DND-41 (cell line): ENCODE data around the gene PPP1R12A.

Experiments used
- ATAC-seq: fragments of 200-7000 bp; cut with Tn5 transposase; 3 replicates; pipeline ENCODE4 v1.9.1; 2021; ENCODE audit warnings: low read depth; ENCODE audit not compliant: insufficient read depth
- DNase-seq: peaks from one replicate; pipeline ENCODE4 v3.0.0-alpha.2; 2020
- H2AFZ ChIP-seq: 2 replicates; pipeline ENCODE4 v1.6.0; 2012; ENCODE audit warnings: low read depth, low read length
- H3K27ac ChIP-seq: 2 replicates; pipeline ENCODE4 v1.5.1; 2012; ENCODE audit warnings: low read length, inconsistent platforms
- H3K27me3 ChIP-seq: fragments of 200-600 bp; sonication (generic); 2 replicates; pipeline ENCODE4 v1.6.0; 2012; ENCODE audit warnings: low read length, mild to moderate bottlenecking, inconsistent platforms; ENCODE audit not compliant: insufficient read depth, poor library complexity
- H3K36me3 ChIP-seq: 2 replicates; pipeline ENCODE4 v1.5.1; 2012; ENCODE audit warnings: low read length, inconsistent platforms; ENCODE audit not compliant: insufficient read depth
- H3K4me1 ChIP-seq: 2 replicates; pipeline ENCODE4 v1.5.1; 2012; ENCODE audit warnings: mild to moderate bottlenecking, low read length; ENCODE audit not compliant: insufficient read depth
- H3K4me2 ChIP-seq: 2 replicates; pipeline ENCODE4 v1.6.0; 2012; ENCODE audit warnings: mild to moderate bottlenecking, moderate library complexity, low read length, inconsistent platforms; ENCODE audit not compliant: insufficient read depth
- H3K4me3 ChIP-seq, 2 experiments: fragments of 200-600 bp in 1 of 2; shearing (Covaris generic) in 1 of 2; 2 replicates each; pipeline ENCODE4 v1.5.1; 2012 to 2016; ENCODE audit warnings: inconsistent platforms in 2 of 2, low read length in 2 of 2, mild to moderate bottlenecking in 2 of 2, low read depth in 1 of 2, moderate library complexity in 1 of 2
- H3K79me2 ChIP-seq: 2 replicates; pipeline ENCODE4 v1.6.0; 2012; ENCODE audit warnings: low read length, inconsistent platforms; ENCODE audit not compliant: insufficient read depth
- H3K9ac ChIP-seq: 2 replicates; pipeline ENCODE4 v1.6.0; 2012; ENCODE audit warnings: low read depth, mild to moderate bottlenecking, inconsistent platforms, low read length, moderate library complexity
- H3K9me3 ChIP-seq: 2 replicates; pipeline ENCODE4 v1.5.1; 2012; ENCODE audit warnings: low read length, moderate library complexity, mild to moderate bottlenecking, inconsistent platforms; ENCODE audit not compliant: insufficient read depth, severe bottlenecking
- H4K20me1 ChIP-seq: 2 replicates; pipeline ENCODE4 v1.6.0; 2012; ENCODE audit warnings: low read length; ENCODE audit not compliant: insufficient read depth
- EZH2 ChIP-seq: IDR thresholded peaks from 3 replicates; pipeline ENCODE4 v1.6.1; 2012; ENCODE audit warnings: borderline replicate concordance, low read depth, mild to moderate bottlenecking, moderate library complexity, low read length, inconsistent platforms; ENCODE audit not compliant: severe bottlenecking
- TF ChIP-seq, protein P1 (sequence below): IDR thresholded peaks from 2 replicates; pipeline ENCODE4 v1.5.1; 2012; ENCODE audit warnings: borderline replicate concordance, low read length, moderate library complexity, mild to moderate bottlenecking; ENCODE audit not compliant: poor library complexity, severe bottlenecking; ENCODE audit errors: extremely low read depth

PPP1R12A gene

GRCh38 chr12:79916826-79917225, 18.1 kb downstream of the PPP1R12A start:
- no peaks in the 10 kb centered on the region for H3K36me3 ChIP-seq
- peaks cover 70% of the 10 kb centered on the region for H4K20me1 ChIP-seq
- no peak overlapping the region for H3K9ac ChIP-seq

GRCh38 chr12:79911889-79912656, 22.8 kb downstream of the PPP1R12A start:
- no peak overlapping the region for H3K4me2 ChIP-seq
- peaks cover 70% of the 10 kb centered on the region; the same call in 1 of the 2 replicates for H4K20me1 ChIP-seq
- no peaks in the 10 kb centered on the region for H3K27me3 ChIP-seq

More at GRCh38 chr12:79916826-79917225, 18.1 kb downstream of the PPP1R12A start:
- TF ChIP-seq, protein P1, sequence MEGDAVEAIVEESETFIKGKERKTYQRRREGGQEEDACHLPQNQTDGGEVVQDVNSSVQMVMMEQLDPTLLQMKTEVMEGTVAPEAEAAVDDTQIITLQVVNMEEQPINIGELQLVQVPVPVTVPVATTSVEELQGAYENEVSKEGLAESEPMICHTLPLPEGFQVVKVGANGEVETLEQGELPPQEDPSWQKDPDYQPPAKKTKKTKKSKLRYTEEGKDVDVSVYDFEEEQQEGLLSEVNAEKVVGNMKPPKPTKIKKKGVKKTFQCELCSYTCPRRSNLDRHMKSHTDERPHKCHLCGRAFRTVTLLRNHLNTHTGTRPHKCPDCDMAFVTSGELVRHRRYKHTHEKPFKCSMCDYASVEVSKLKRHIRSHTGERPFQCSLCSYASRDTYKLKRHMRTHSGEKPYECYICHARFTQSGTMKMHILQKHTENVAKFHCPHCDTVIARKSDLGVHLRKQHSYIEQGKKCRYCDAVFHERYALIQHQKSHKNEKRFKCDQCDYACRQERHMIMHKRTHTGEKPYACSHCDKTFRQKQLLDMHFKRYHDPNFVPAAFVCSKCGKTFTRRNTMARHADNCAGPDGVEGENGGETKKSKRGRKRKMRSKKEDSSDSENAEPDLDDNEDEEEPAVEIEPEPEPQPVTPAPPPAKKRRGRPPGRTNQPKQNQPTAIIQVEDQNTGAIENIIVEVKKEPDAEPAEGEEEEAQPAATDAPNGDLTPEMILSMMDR = no peak
- TF ChIP-seq EZH2 = no peak
- DNase-seq (no peak), ATAC-seq (no peak)
- no peak overlapping the region for H3K4me2 ChIP-seq
- no peak overlapping the region for H3K4me3 ChIP-seq
- H2AFZ ChIP-seq = no peak overlapping the region
- H3K27me3 ChIP-seq = no peaks in the 10 kb centered on the region
- peaks cover 98% of the 10 kb centered on the region for H3K79me2 ChIP-seq
- H3K27ac ChIP-seq = no peak overlapping the region
- no peaks in the 10 kb centered on the region for H3K9me3 ChIP-seq
- H3K4me1 ChIP-seq = no peaks in the 10 kb centered on the region

DNA sequence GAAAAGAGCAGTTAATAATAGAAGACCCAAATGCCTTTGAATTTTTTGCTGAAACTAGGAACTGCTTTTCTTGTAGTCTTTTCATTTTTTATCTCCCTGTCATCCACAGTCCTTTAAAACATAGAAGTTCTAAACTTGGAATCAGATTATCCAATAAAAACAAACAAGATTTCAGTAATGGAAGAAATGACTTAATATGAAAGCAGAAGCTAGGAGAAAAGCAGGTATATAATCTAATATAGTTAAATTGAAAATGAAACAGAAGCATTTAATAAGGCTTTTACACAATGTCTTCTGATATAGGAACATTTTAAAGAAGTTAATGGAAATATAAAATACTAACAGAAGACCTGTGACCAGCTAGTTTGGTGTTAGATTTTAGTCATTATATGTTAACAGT, 26.5 kb downstream of the PPP1R12A start:
- Histone ChIP-seq H3K9ac (no peak overlapping the region), H3K27ac (no peak overlapping the region), H3K4me3 (no peak overlapping the region), H3K79me2 (peaks cover 99% of the 10 kb centered on the region), H3K4me1 (no peaks in the 10 kb centered on the region), H2AFZ (no peak overlapping the region), H3K36me3 (no peaks in the 10 kb centered on the region), H4K20me1 (peaks cover 83% of the 10 kb centered on the region), H3K9me3 (no peaks in the 10 kb centered on the region), H3K27me3 (no peaks in the 10 kb centered on the region), H3K4me2 (no peak overlapping the region)
- DNase-seq = no peak
- TF ChIP-seq, protein P1 = no peak
- no peak for TF ChIP-seq EZH2
- ATAC-seq = no peak

More at GRCh38 chr12:79911889-79912656, 22.8 kb downstream of the PPP1R12A start:
- Histone ChIP-seq H3K4me3 (no peak overlapping the region), H3K36me3 (no peaks in the 10 kb centered on the region), H3K4me1 (no peaks in the 10 kb centered on the region), H3K79me2 (peaks cover 98% of the 10 kb centered on the region), H3K27ac (no peak overlapping the region), H2AFZ (no peak overlapping the region), H3K9ac (no peak overlapping the region), H3K9me3 (no peaks in the 10 kb centered on the region)
- no peak for DNase-seq
- TF ChIP-seq EZH2 = no peak
- TF ChIP-seq, protein P1 = no peak
- 0 out of 3 replicates have a peak, but pooled peaks have one; percentile 24 for ATAC-seq
